Mesendoderm (in vitro differentiated cells): ENCODE data around the gene COL20A1.

Experiments used
- DNase-seq: peaks from one replicate; pipeline ENCODE4 v3.0.0; 2013
- H2AK5ac ChIP-seq: 2 replicates; pipeline ENCODE4 v1.6.1; 2013; ENCODE audit warnings: low read length, inconsistent platforms
- H2BK120ac ChIP-seq: 2 replicates; pipeline ENCODE4 v1.6.1; 2013; ENCODE audit warnings: low read depth, mild to moderate bottlenecking, low read length, moderate library complexity, mixed read lengths
- H2BK15ac ChIP-seq: replicated peaks from 2 replicates; pipeline ENCODE4 v1.6.1; 2013; ENCODE audit warnings: low read depth, mild to moderate bottlenecking, moderate library complexity
- H2BK5ac ChIP-seq: 2 replicates; pipeline ENCODE4 v1.6.1; 2013; ENCODE audit warnings: low read length, inconsistent platforms
- H3K18ac ChIP-seq: 2 replicates; pipeline ENCODE4 v1.6.1; 2013; ENCODE audit warnings: mild to moderate bottlenecking, low read length, mixed read lengths
- H3K23ac ChIP-seq: one replicate; pipeline ENCODE4 v1.6.1; 2013; ENCODE audit warnings: low read length
- H3K27ac ChIP-seq: 2 replicates; pipeline ENCODE4 v1.5.1; 2013; ENCODE audit warnings: low read depth, mild to moderate bottlenecking, inconsistent platforms, low read length, moderate library complexity
- H3K27me3 ChIP-seq: 2 replicates; pipeline ENCODE4 v1.6.1; 2013; ENCODE audit warnings: low read length, control low read depth, mild to moderate bottlenecking, inconsistent platforms; ENCODE audit not compliant: insufficient read depth, poor library complexity
- H3K36me3 ChIP-seq: 2 replicates; pipeline ENCODE4 v1.6.1; 2013; ENCODE audit warnings: low read length, inconsistent platforms; ENCODE audit not compliant: control insufficient read depth, insufficient read depth
- H3K4ac ChIP-seq: one replicate; pipeline ENCODE4 v1.6.1; 2013; ENCODE audit warnings: low read depth, mild to moderate bottlenecking, low read length, moderate library complexity
- H3K4me1 ChIP-seq: 2 replicates; pipeline ENCODE4 v1.6.1; 2013; ENCODE audit warnings: low read depth, low read length, inconsistent platforms; ENCODE audit not compliant: control insufficient read depth
- H3K4me2 ChIP-seq: 2 replicates; pipeline ENCODE4 v1.6.1; 2013; ENCODE audit warnings: low read length
- H3K4me3 ChIP-seq: 2 replicates; pipeline ENCODE4 v1.5.1; 2013; ENCODE audit warnings: mild to moderate bottlenecking, low read length
- H3K56ac ChIP-seq: one replicate; pipeline ENCODE4 v1.6.1; 2013; ENCODE audit warnings: low read length
- H3K79me1 ChIP-seq: 2 replicates; pipeline ENCODE4 v1.6.1; 2013; ENCODE audit warnings: low read length, inconsistent platforms
- H3K79me2 ChIP-seq: 2 replicates; pipeline ENCODE4 v1.6.1; 2013; ENCODE audit warnings: mild to moderate bottlenecking, low read length; ENCODE audit not compliant: control insufficient read depth, insufficient read depth
- H3K9ac ChIP-seq: 2 replicates; pipeline ENCODE4 v1.6.1; 2013; ENCODE audit warnings: low read length, inconsistent platforms
- H4K5ac ChIP-seq: one replicate; pipeline ENCODE4 v1.6.1; 2013; ENCODE audit warnings: low read length
- H4K8ac ChIP-seq: one replicate; pipeline ENCODE4 v1.6.1; 2013; ENCODE audit warnings: low read depth, mild to moderate bottlenecking, control low read depth, low read length, moderate library complexity
- WGBS: extraction: QIAGEN DNeasy Blood & Tissue Kit; methylation state at CpG from one replicate; pipeline ENCODE4 v1.1.7; 2013; ENCODE audit warnings: low lambda C conversion rate, missing lambda C conversion rate; ENCODE audit not compliant: insufficient coverage; ENCODE audit errors: extremely low coverage; 5-methylcytosine and 5-hydroxymethylcytosine counted together

COL20A1 gene

GRCh38 chr20:63364801-63365585 lies 72.0 kb downstream of the COL20A1 start:
- Histone ChIP-seq H3K27ac (no peak overlapping the region), H3K9ac (no peak overlapping the region), H3K56ac (no peak overlapping the region), H2BK120ac (no peak overlapping the region), H3K4me1 (no peaks in the 10 kb centered on the region), H3K79me1 (no peaks in the 10 kb centered on the region), H3K18ac (no peak overlapping the region), H3K27me3 (peaks cover 6% of the 10 kb centered on the region), H3K4me2 (no peak overlapping the region), H2BK5ac (no peak overlapping the region), H2BK15ac (no peak overlapping the region), H3K79me2 (no peaks in the 10 kb centered on the region), H3K23ac (no peak overlapping the region), H3K4ac (no peak overlapping the region), H4K5ac (no peak overlapping the region), H4K8ac (no peak overlapping the region), H2AK5ac (no peak overlapping the region), H3K4me3 (no peak overlapping the region), H3K36me3 (no peaks in the 10 kb centered on the region)
- no CpG with 5 or more reads among the region's 20 CpGs for WGBS
- no peak for DNase-seq

DNA sequence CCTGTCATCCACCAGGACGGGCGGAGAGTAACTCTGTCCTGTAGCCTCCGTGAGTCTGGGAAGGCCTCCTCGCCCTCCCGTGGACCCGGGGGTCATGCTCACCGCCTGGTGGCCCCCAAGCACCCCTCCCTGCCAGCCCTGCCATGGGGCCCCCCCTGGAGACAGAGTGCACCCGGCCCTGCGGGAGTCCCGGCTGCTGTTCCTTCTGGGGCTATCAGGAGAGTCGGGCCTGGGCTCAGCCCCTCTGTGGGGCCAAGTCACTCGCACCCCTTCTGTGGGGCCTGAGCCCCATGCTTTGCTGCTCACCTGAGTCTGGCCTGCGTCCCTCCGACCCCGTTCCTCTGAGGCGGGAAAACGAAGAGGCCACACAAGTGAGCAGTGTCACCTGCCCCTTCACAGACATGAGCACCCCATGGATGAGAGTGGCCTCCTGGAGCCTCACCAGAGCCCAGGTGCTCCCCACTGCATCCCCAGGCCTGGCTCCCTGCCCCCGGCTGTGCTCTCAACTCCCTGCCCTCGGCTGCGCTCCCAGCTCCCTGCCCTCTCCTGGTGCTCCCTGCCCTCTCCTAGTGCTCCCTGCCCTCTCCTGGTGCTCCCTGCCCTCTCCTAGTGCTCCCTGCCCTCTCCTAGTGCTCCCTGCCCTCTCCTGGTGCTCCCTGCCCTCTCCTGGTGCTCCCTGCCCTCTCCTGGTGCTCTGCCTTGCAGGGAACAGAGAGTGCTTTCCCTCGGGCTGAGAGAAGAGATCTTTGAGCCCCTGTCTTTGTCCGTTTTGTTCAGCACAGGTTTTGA lies 72.8 kb downstream of the COL20A1 start:
- Histone ChIP-seq H3K9ac (no peak overlapping the region), H4K8ac (no peak overlapping the region), H3K36me3 (no peaks in the 10 kb centered on the region), H2AK5ac (no peak overlapping the region), H3K79me2 (no peaks in the 10 kb centered on the region), H2BK15ac (no peak overlapping the region), H2BK5ac (no peak overlapping the region), H3K4me3 (no peak overlapping the region), H3K23ac (no peak overlapping the region), H3K4me1 (no peaks in the 10 kb centered on the region), H3K79me1 (no peaks in the 10 kb centered on the region), H3K4me2 (no peak overlapping the region), H3K27ac (no peak overlapping the region), H2BK120ac (no peak overlapping the region), H3K4ac (no peak overlapping the region), H4K5ac (no peak overlapping the region), H3K18ac (no peak overlapping the region), H3K56ac (no peak overlapping the region), H3K27me3 (no peaks in the 10 kb centered on the region)
- WGBS = no CpG with 5 or more reads among the region's 22 CpGs
- DNase-seq = no peak

- Histone ChIP-seq H4K8ac (no peak overlapping the region), H3K79me2 (no peaks in the 10 kb centered on the region), H3K4me1 (no peaks in the 10 kb centered on the region), H3K36me3 (no peaks in the 10 kb centered on the region), H2BK5ac (no peak overlapping the region), H3K56ac (no peak overlapping the region), H3K27ac (no peak overlapping the region), H3K4me3 (no peak overlapping the region), H3K9ac (no peak overlapping the region), H3K18ac (no peak overlapping the region), H2BK15ac (no peak overlapping the region), H2BK120ac (no peak overlapping the region), H3K79me1 (no peaks in the 10 kb centered on the region), H2AK5ac (no peak overlapping the region), H3K4ac (no peak overlapping the region), H3K23ac (no peak overlapping the region), H3K27me3 (no peaks in the 10 kb centered on the region), H3K4me2 (no peak overlapping the region), H4K5ac (no peak overlapping the region)
- WGBS = no CpG with 5 or more reads among the region's 30 CpGs
- DNase-seq = no peak
Measured at GRCh38 chr20:63366390-63367365, 73.7 kb downstream of the COL20A1 start.

- Histone ChIP-seq H3K4me1 (no peaks in the 10 kb centered on the region), H3K23ac (no peak overlapping the region), H3K4me3 (no peak overlapping the region), H4K8ac (no peak overlapping the region), H3K4me2 (no peak overlapping the region), H3K79me1 (no peaks in the 10 kb centered on the region), H3K79me2 (no peaks in the 10 kb centered on the region), H3K18ac (no peak overlapping the region), H3K27ac (no peak overlapping the region), H3K27me3 (no peaks in the 10 kb centered on the region), H2BK15ac (no peak overlapping the region), H2AK5ac (no peak overlapping the region), H2BK5ac (no peak overlapping the region), H3K56ac (no peak overlapping the region), H2BK120ac (no peak overlapping the region), H4K5ac (no peak overlapping the region), H3K9ac (no peak overlapping the region), H3K4ac (no peak overlapping the region), H3K36me3 (no peaks in the 10 kb centered on the region)
- whole genome bisulfite sequencing = no CpG with 5 or more reads among the region's 24 CpGs
- DNase-seq = no peak
Measured at GRCh38 chr20:63367446-63368055, 74.6 kb downstream of the COL20A1 start.

GRCh38 chr20:63368151-63368550 lies 75.2 kb downstream of the COL20A1 start:
- no CpG with 5 or more reads among the region's 8 CpGs for WGBS
- DNase-seq = no peak
- no peak overlapping the region for H2BK120ac ChIP-seq

More at GRCh38 chr20:63368151-63368550, 75.2 kb downstream of the COL20A1 start:
- H3K36me3 ChIP-seq = no peaks in the 10 kb centered on the region
- no peaks in the 10 kb centered on the region for H3K4me1 ChIP-seq
- no peaks in the 10 kb centered on the region for H3K27me3 ChIP-seq
- H2BK15ac ChIP-seq = no peak overlapping the region
- no peak overlapping the region for H3K18ac ChIP-seq
- no peak overlapping the region for H3K23ac ChIP-seq
- H3K27ac ChIP-seq = no peak overlapping the region
- H4K5ac ChIP-seq = no peak overlapping the region
- no peaks in the 10 kb centered on the region for H3K79me1 ChIP-seq
- no peak overlapping the region for H4K8ac ChIP-seq
- H3K79me2 ChIP-seq = no peaks in the 10 kb centered on the region
- H3K4me2 ChIP-seq = no peak overlapping the region
- H3K4me3 ChIP-seq = no peak overlapping the region
- H2AK5ac ChIP-seq = no peak overlapping the region
- H2BK5ac ChIP-seq = no peak overlapping the region
- no peak overlapping the region for H3K9ac ChIP-seq
- no peak overlapping the region for H3K4ac ChIP-seq
- H3K56ac ChIP-seq = no peak overlapping the region
